Body of pancreas (tissue), 4 donors: ENCODE data around the gene AGPAT3. TPM values are rescaled to one million over a fixed set of nuclear protein-coding genes. Genes with fewer than 3 reads are reported as not detected.

Source experiments
- ATAC-seq: fragments of 150-250 bp; one replicate; pipeline ENCODE4 v1.9.1; 2016
- DNase-seq, 4 donors: peaks; one replicate each; pipeline ENCODE4 v3.0.0-alpha.2; 2019
- H3K27ac ChIP-seq, 4 donors: fragments of 200-600 bp; sonication (generic); 1 replicate in 3 of 4; 2 replicates in 1 of 4; pipeline versions ENCODE4 v1.5.1 to v1.6.1; 2016 to 2019; ENCODE audit warnings: mild to moderate bottlenecking in 1 of 4, mixed read lengths in 1 of 4, moderate library complexity in 1 of 4
- H3K27me3 ChIP-seq, 2 donors: fragments of 200-600 bp; sonication (generic); one replicate each; pipeline ENCODE4 v1.6.0; 2016; ENCODE audit warnings: mild to moderate bottlenecking in 1 of 2
- H3K36me3 ChIP-seq, 2 donors: fragments of 200-600 bp; sonication (generic); replicated peaks in 1 of 2; 2 replicates each; pipeline ENCODE4 v1.5.1; 2016; ENCODE audit warnings: low read depth in 2 of 2; ENCODE audit not compliant: insufficient read depth in 1 of 2
- H3K4me1 ChIP-seq: fragments of 200-600 bp; sonication (generic); one replicate; pipeline ENCODE4 v1.6.0; 2016
- H3K4me3 ChIP-seq, 2 donors: fragments of 200-600 bp; sonication (generic); 1 replicate in 1 of 2; 2 replicates in 1 of 2; pipeline ENCODE4 v1.5.1; 2016 to 2019
- H3K9me3 ChIP-seq, 3 donors: fragments of 200-600 bp; sonication (generic); 1 replicate in 2 of 3; 2 replicates in 1 of 3; pipeline ENCODE4 v1.5.1; 2016
- CTCF ChIP-seq, 7 experiments: fragments of 450-650 bp in 4 of 7; fragments of 200-600 bp in 3 of 7; sonication (generic) in 3 of 7; IDR thresholded peaks; one replicate each; pipeline ENCODE4 v1.5.1; 2016 to 2019; ENCODE audit warnings: antibody characterized with exemption in 7 of 7
- POLR2A ChIP-seq, 3 donors: fragments of 450-650 bp; IDR thresholded peaks; one replicate each; pipeline ENCODE4 v1.6.1; 2016; ENCODE audit warnings: antibody characterized with exemption in 3 of 3, mild to moderate bottlenecking in 2 of 3
- WGBS, 2 donors: methylation state at CpG; one replicate each; pipeline ENCODE4 v1.1.5; 2017; 5-methylcytosine and 5-hydroxymethylcytosine counted together
- intact Hi-C: fragments of 100-400 bp; cut with DNase I; formaldehyde crosslinking; loops from one replicate; pipeline ENCODE4 v1.15.1; 2023
- total RNA-seq, 2 donors: library from RNA; depleted of rRNA; stranded (reverse); fragments of >200 nt; gene quantifications; one replicate each; pipeline ENCODE4 v1.1.0, GENCODE V29; 2016

Gene AGPAT3
- total RNA-seq, 2 donors from 2014 or later: 21.8 to 39.2 TPM

- H3K27ac ChIP-seq: no peak overlapping the region
- TF ChIP-seq POLR2A (IDR thresholded peaks at IDR 0.05): no peak
- no peak for TF ChIP-seq CTCF (IDR thresholded peaks at IDR 0.05)
- DNase-seq: no peak
Observed at GRCh38 chr21:43874085-43874805, 9.2 kb downstream of the AGPAT3 start.

GRCh38 chr21:43876605-43877004 is 11.6 kb downstream of the AGPAT3 start:
- DNase-seq: no peak
- no peak for ATAC-seq
- Histone ChIP-seq H3K4me1 (peaks cover 12% of the 10 kb centered on the region), H3K27me3 (no peaks in the 10 kb centered on the region), H3K9me3 (no peaks in the 10 kb centered on the region), H3K36me3 (peaks cover 0 to 3% of the 10 kb centered on the region in 2 donors), H3K27ac (no peak overlapping the region), H3K4me3 (no peak overlapping the region)
- intact Hi-C loops: no loop called here
- 91 to 93% methylated on average over 5 of the region's 5 CpGs for WGBS, 2 donors
- no peak for TF ChIP-seq POLR2A (IDR thresholded peaks at IDR 0.05)
- no peak for TF ChIP-seq CTCF (IDR thresholded peaks at IDR 0.05)

More at GRCh38 chr21:43874085-43874805, 9.2 kb downstream of the AGPAT3 start:
- peaks cover 0 to 3% of the 10 kb centered on the region in 2 donors for H3K36me3 ChIP-seq
- H3K4me3 ChIP-seq: no peak overlapping the region
- WGBS, 2 donors: 81 to 82% methylated on average over 12 of the region's 12 CpGs
- H3K9me3 ChIP-seq: no peaks in the 10 kb centered on the region
- intact Hi-C loops: no loop called here
- H3K27me3 ChIP-seq: no peaks in the 10 kb centered on the region
- H3K4me1 ChIP-seq: peaks cover 4% of the 10 kb centered on the region
- ATAC-seq: no peak

GRCh38 chr21:43877936-43878575 is 13.0 kb downstream of the AGPAT3 start:
- H3K4me1 ChIP-seq: peaks cover 12% of the 10 kb centered on the region
- 92 to 93% methylated on average over 24 to 25 of the region's 25 CpGs for WGBS, 2 donors
- TF ChIP-seq CTCF (IDR thresholded peaks at IDR 0.05) (no peak), POLR2A (IDR thresholded peaks at IDR 0.05) (no peak)
- DNase-seq (no peak), ATAC-seq (no peak)
- intact Hi-C loops: no loop called here
- no peak overlapping the region for H3K4me3 ChIP-seq
- no peaks in the 10 kb centered on the region for H3K27me3 ChIP-seq
- H3K36me3 ChIP-seq: peaks cover 0 to 3% of the 10 kb centered on the region in 2 donors
- no peaks in the 10 kb centered on the region for H3K9me3 ChIP-seq
- no peak overlapping the region for H3K27ac ChIP-seq

- Histone ChIP-seq H3K4me3 (no peak overlapping the region), H3K36me3 (peaks cover 0 to 3% of the 10 kb centered on the region in 2 donors), H3K4me1 (peaks cover 23% of the 10 kb centered on the region), H3K9me3 (no peaks in the 10 kb centered on the region), H3K27ac (no peak overlapping the region), H3K27me3 (no peaks in the 10 kb centered on the region)
- WGBS, 2 donors: 86 to 90% methylated on average over 21 to 23 of the region's 25 CpGs
- ATAC-seq: no peak
- intact Hi-C loops: no loop called here
- no peak for DNase-seq
- TF ChIP-seq CTCF (IDR thresholded peaks at IDR 0.05) (no peak), POLR2A (IDR thresholded peaks at IDR 0.05) (no peak)
Observed at GRCh38 chr21:43879348-43880110, 14.5 kb downstream of the AGPAT3 start.
